Measurements from ENCODE around the gene CPA1. TPM values are rescaled to one million over a fixed set of nuclear protein-coding genes. Genes with fewer than 3 reads are reported as not detected.
"Not testable (repeated sequence)": the region's sequence is repeated elsewhere in the genome, so short reads cannot be mapped to it uniquely, and the experiment has no call there.

The CPA1 gene
- total and polyA plus RNA-seq, 12 donors: 0.14 to 15.0 (median 2.0) TPM; not detected in 4

- no peaks in the 10 kb centered on the region for H3K36me3 ChIP-seq (replicated peaks in 1 of 2)
- DNase-seq: no peak
- peak overlapping the region in 4 of 5 donors; percentile 3 to 95 (median 50) for H3K27ac ChIP-seq
- no peaks in the 10 kb centered on the region for H3K9me3 ChIP-seq (replicated peaks in 1 of 3)
- H3K27me3 ChIP-seq: no peaks in the 10 kb centered on the region
- intact Hi-C loops (cut with DNase I): no loop called here
- H3K4me3 ChIP-seq: no peak overlapping the region
- no peak for TF ChIP-seq POLR2A (IDR thresholded peaks at IDR 0.05)
- no peak for TF ChIP-seq CTCF (IDR thresholded peaks at IDR 0.05)
- H3K4me1 ChIP-seq (replicated peaks in 1 of 2): peaks cover 19 to 68% of the 10 kb centered on the region in 2 donors
- 47 to 73% (median 56%) methylated on average over 3 of the region's 3 CpGs for WGBS, 4 donors
Measured at GRCh38 chr7:130369831-130370550, 10.3 kb upstream of the CPA1 start.

GRCh38 chr7:130371046-130371445, 9.2 kb upstream of the CPA1 start:
- WGBS, 4 donors: 33 to 73% (median 59%) methylated on average over 1 to 3 of the region's 3 CpGs

GRCh38 chr7:130372402-130373165, 7.7 kb upstream of the CPA1 start:
- Histone ChIP-seq H3K27me3 (no peaks in the 10 kb centered on the region), H3K4me3 (no peak overlapping the region), H3K36me3 (replicated peaks in 1 of 2) (no peaks in the 10 kb centered on the region), H3K9me3 (replicated peaks in 1 of 3) (no peaks in the 10 kb centered on the region), H3K4me1 (replicated peaks in 1 of 2) (peaks cover 19 to 54% of the 10 kb centered on the region in 2 donors), H3K27ac (peak overlapping the region; percentile 83 to 95 (median 87))
- DNase-seq: no peak
- TF ChIP-seq POLR2A (IDR thresholded peaks at IDR 0.05): no peak
- intact Hi-C loops (cut with DNase I): no loop called here
- 89 to 96% (median 90%) methylated on average over 10 to 11 of the region's 11 CpGs for WGBS, 4 donors

More at GRCh38 chr7:130371046-130371445, 9.2 kb upstream of the CPA1 start:
- H3K27ac ChIP-seq: peak overlapping the region in 3 of 5 donors; percentile 10 to 95 (median 87)
- H3K4me1 ChIP-seq (replicated peaks in 1 of 2): peaks cover 19 to 58% of the 10 kb centered on the region in 2 donors
- no peak overlapping the region for H3K4me3 ChIP-seq
- no peak for TF ChIP-seq CTCF (IDR thresholded peaks at IDR 0.05)
- TF ChIP-seq POLR2A (IDR thresholded peaks at IDR 0.05): no peak
- no peaks in the 10 kb centered on the region for H3K27me3 ChIP-seq
- no peaks in the 10 kb centered on the region for H3K9me3 ChIP-seq (replicated peaks in 1 of 3)
- no peaks in the 10 kb centered on the region for H3K36me3 ChIP-seq (replicated peaks in 1 of 2)
- DNase-seq: peak in 6 of 7 donors; percentile 45 to 82 (median 72)
- intact Hi-C loops (cut with DNase I): no loop called here

DNA sequence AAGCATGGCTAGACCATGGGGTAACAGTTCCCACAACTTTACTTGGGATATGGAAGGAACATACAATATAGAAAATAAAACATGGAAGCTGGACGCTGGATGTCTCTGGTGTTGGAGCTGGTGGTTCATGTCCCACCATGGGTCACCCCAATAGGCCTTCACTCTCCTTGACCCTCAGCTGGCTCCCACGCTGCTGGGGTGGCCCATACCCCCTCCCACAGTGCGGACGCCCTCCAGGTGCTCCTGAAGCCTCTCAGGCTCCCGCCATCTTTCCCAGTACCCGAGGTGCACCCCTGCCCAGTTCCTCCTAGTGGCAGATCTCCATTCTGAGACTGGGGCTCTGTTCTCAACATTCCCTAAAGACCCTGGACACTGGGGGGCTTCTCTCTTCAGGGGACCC, 5.8 kb upstream of the CPA1 start:
- no peak for DNase-seq
- TF ChIP-seq CTCF (IDR thresholded peaks at IDR 0.05) (no peak), POLR2A (IDR thresholded peaks at IDR 0.05) (no peak)
- no peaks in the 10 kb centered on the region for H3K27me3 ChIP-seq
- H3K4me3 ChIP-seq: no peak overlapping the region
- peak overlapping the region; percentile 85 to 95 (median 95) for H3K27ac ChIP-seq
- H3K36me3 ChIP-seq (replicated peaks in 1 of 2): no peaks in the 10 kb centered on the region
- intact Hi-C loops (cut with DNase I): no loop called here
- H3K4me1 ChIP-seq (replicated peaks in 1 of 2): peaks cover 12 to 40% of the 10 kb centered on the region in 2 donors
- WGBS, 4 donors: 92 to 100% (median 96%) methylated on average over 4 to 6 of the region's 6 CpGs
- no peaks in the 10 kb centered on the region for H3K9me3 ChIP-seq (replicated peaks in 1 of 3)

- peaks cover 10 to 22% of the 10 kb centered on the region in 2 donors for H3K4me1 ChIP-seq (replicated peaks in 1 of 2)
- H3K27ac ChIP-seq; H3K36me3 ChIP-seq (replicated peaks in 1 of 2); H3K27me3 ChIP-seq; H3K9me3 ChIP-seq (replicated peaks in 1 of 3); H3K4me3 ChIP-seq; intact Hi-C loops (cut with DNase I); DNase-seq: not testable (repeated sequence)
- 27 to 100% (median 82%) methylated on average over 1 of the region's 1 CpG for WGBS, 4 donors
Measured at GRCh38 chr7:130376461-130376860, 3.8 kb upstream of the CPA1 start.
